ENCODE results near the gene OPN3.
A peak's percentile ranks its signal among the peaks of the same experiment; 100 is the strongest.

- TF ChIP-seq CEBPB (IDR thresholded peaks at IDR 0.05; ENCODE audit: low read depth, low read length) (no peak), CTCF (conservative IDR thresholded peaks at IDR 0.05; ENCODE audit: low read depth, low read length) (no peak), POLR2A (IDR thresholded peaks at IDR 0.05; ENCODE audit: low read depth, low read length) (no peak), USF2 (IDR thresholded peaks at IDR 0.05; ENCODE audit: low read depth, low read length) (no peak), RAD21 (IDR thresholded peaks at IDR 0.05; ENCODE audit: low read length) (no peak), FOS (IDR thresholded peaks at IDR 0.05; ENCODE audit: low read depth, low read length) (0 out of 2 replicates have a peak, but pooled peaks have one; percentile 12), BHLHE40 (IDR thresholded peaks at IDR 0.05; ENCODE audit: low read depth, low read length) (no peak), MXI1 (IDR thresholded peaks at IDR 0.05; ENCODE audit: borderline replicate concordance, low read depth, low read length) (no peak)
Observed at GRCh38 chr1:241603731-241604245, 36.4 kb downstream of the OPN3 start.

Data from IMR-90 (cell line).